OCI-LY1 (cell line): ENCODE results near the gene RIPK3.

ENCODE experiments used
- H2AFZ ChIP-seq: fragments of 200-600 bp; sonication (generic), shearing (Covaris generic); 2 replicates; pipeline ENCODE4 v1.6.0; 2014; ENCODE audit warnings: antibody characterized with exemption, mild to moderate bottlenecking, low read length
- H3F3A ChIP-seq: fragments of 200-600 bp; sonication (generic), shearing (Covaris generic); 2 replicates; pipeline ENCODE4 v1.6.0; 2014; ENCODE audit warnings: mild to moderate bottlenecking, antibody characterized with exemption, low read length, moderate library complexity; ENCODE audit not compliant: insufficient read depth
- H3K27ac ChIP-seq: fragments of 200-600 bp; sonication (generic); 2 replicates; pipeline ENCODE4 v1.5.1; 2014; ENCODE audit warnings: low read length, mixed run types, mild to moderate bottlenecking, low read depth; ENCODE audit not compliant: poor library complexity, severe bottlenecking
- H3K27me3 ChIP-seq: fragments of 200-600 bp; sonication (generic); 2 replicates; pipeline ENCODE4 v1.6.0; 2014; ENCODE audit warnings: antibody characterized with exemption, mild to moderate bottlenecking, low read length, moderate library complexity; ENCODE audit not compliant: insufficient read depth
- H3K36me3 ChIP-seq: fragments of 200-600 bp; sonication (generic); 2 replicates; pipeline ENCODE4 v1.6.1; 2014; ENCODE audit warnings: mild to moderate bottlenecking, antibody characterized with exemption, low read length, moderate library complexity, mixed read lengths; ENCODE audit not compliant: insufficient read depth
- H3K4me1 ChIP-seq: fragments of 200-600 bp; sonication (generic); 2 replicates; pipeline ENCODE4 v1.5.1; 2014; ENCODE audit warnings: mild to moderate bottlenecking, low read length, moderate library complexity; ENCODE audit not compliant: insufficient read depth, severe bottlenecking
- H3K4me2 ChIP-seq: fragments of 200-600 bp; sonication (generic), shearing (Covaris generic); 2 replicates; pipeline ENCODE4 v1.6.1; 2014; ENCODE audit warnings: low read length
- H3K4me3 ChIP-seq: fragments of 200-600 bp; sonication (generic); 2 replicates; pipeline ENCODE4 v1.5.1; 2014; ENCODE audit warnings: low read length, low read depth, mild to moderate bottlenecking, mixed read lengths; ENCODE audit not compliant: poor library complexity, severe bottlenecking
- H3K79me2 ChIP-seq: fragments of 200-600 bp; shearing (Covaris generic); 2 replicates; pipeline ENCODE4 v1.6.1; 2016; ENCODE audit warnings: mixed run types, low read length, mixed read lengths; ENCODE audit not compliant: insufficient read depth
- H3K9ac ChIP-seq: fragments of 200-600 bp; sonication (generic), shearing (Covaris generic); 2 replicates; pipeline ENCODE4 v1.6.1; 2014; ENCODE audit warnings: mild to moderate bottlenecking, low read length, mixed read lengths
- H3K9me2 ChIP-seq: fragments of 200-600 bp; sonication (generic), shearing (Covaris generic); 2 replicates; pipeline ENCODE4 v1.6.1; 2014; ENCODE audit warnings: low read depth, mild to moderate bottlenecking, low read length, mixed read lengths
- H3K9me3 ChIP-seq: fragments of 200-600 bp; shearing (Covaris generic); 2 replicates; pipeline ENCODE4 v1.6.1; 2014; ENCODE audit warnings: low read length, mixed read lengths
- H4K20me1 ChIP-seq: fragments of 200-600 bp; sonication (generic), shearing (Covaris generic); 2 replicates; pipeline ENCODE4 v1.6.0; 2016; ENCODE audit warnings: mild to moderate bottlenecking, low read length; ENCODE audit not compliant: insufficient read depth
- CTCF ChIP-seq: fragments of 200-600 bp; sonication (generic), shearing (Covaris generic); IDR thresholded peaks from 2 replicates; pipeline ENCODE4 v1.5.1; 2017; ENCODE audit warnings: mild to moderate bottlenecking, antibody characterized with exemption, low read length, moderate library complexity, mixed read lengths
- EZH2 ChIP-seq: fragments of 200-600 bp; sonication (generic), shearing (Covaris generic); IDR thresholded peaks from 2 replicates; pipeline ENCODE4 v1.8.0; 2017; ENCODE audit warnings: borderline replicate concordance, mixed run types, mild to moderate bottlenecking, antibody characterized with exemption, low read length, moderate library complexity, mixed read lengths

RIPK3 gene

GRCh38 chr14:24323341-24323740, 16.4 kb downstream of the RIPK3 start:
- Histone ChIP-seq H4K20me1 (no peaks in the 10 kb centered on the region), H3K9ac (no peak overlapping the region), H3K36me3 (no peaks in the 10 kb centered on the region), H3K9me2 (no peaks in the 10 kb centered on the region), H3K27ac (no peak overlapping the region), H3K79me2 (no peaks in the 10 kb centered on the region), H3K9me3 (no peaks in the 10 kb centered on the region), H3K4me1 (peaks cover 3% of the 10 kb centered on the region), H3F3A (no peaks in the 10 kb centered on the region), H3K27me3 (peaks cover 5% of the 10 kb centered on the region), H3K4me2 (no peak overlapping the region), H3K4me3 (no peak overlapping the region), H2AFZ (no peak overlapping the region)
- TF ChIP-seq EZH2 (no peak), CTCF (no peak)

GRCh38 chr14:24322672-24323071, 17.1 kb downstream of the RIPK3 start:
- H4K20me1 ChIP-seq: no peaks in the 10 kb centered on the region
- no peak overlapping the region for H3K27ac ChIP-seq
- no peak overlapping the region for H3K4me2 ChIP-seq
- H3F3A ChIP-seq: no peaks in the 10 kb centered on the region
- H3K79me2 ChIP-seq: no peaks in the 10 kb centered on the region
- H3K9me2 ChIP-seq: no peaks in the 10 kb centered on the region
- H3K36me3 ChIP-seq: no peaks in the 10 kb centered on the region
- H2AFZ ChIP-seq: no peak overlapping the region
- no peaks in the 10 kb centered on the region for H3K9me3 ChIP-seq
- H3K4me1 ChIP-seq: peaks cover 3% of the 10 kb centered on the region
- H3K9ac ChIP-seq: no peak overlapping the region
- TF ChIP-seq CTCF (no peak), EZH2 (no peak)
- no peak overlapping the region for H3K4me3 ChIP-seq
- peaks cover 5% of the 10 kb centered on the region for H3K27me3 ChIP-seq

- H3K4me2 ChIP-seq: no peak overlapping the region
- no peaks in the 10 kb centered on the region for H3F3A ChIP-seq
- peaks cover 5% of the 10 kb centered on the region for H3K27me3 ChIP-seq
- H3K9me2 ChIP-seq: no peaks in the 10 kb centered on the region
- H3K4me3 ChIP-seq: no peak overlapping the region
- no peak overlapping the region for H3K27ac ChIP-seq
- no peaks in the 10 kb centered on the region for H4K20me1 ChIP-seq
- no peaks in the 10 kb centered on the region for H3K79me2 ChIP-seq
- TF ChIP-seq EZH2: no peak
- no peak for TF ChIP-seq CTCF
- no peak overlapping the region for H3K9ac ChIP-seq
- no peaks in the 10 kb centered on the region for H3K9me3 ChIP-seq
- no peaks in the 10 kb centered on the region for H3K36me3 ChIP-seq
- no peak overlapping the region for H2AFZ ChIP-seq
- peaks cover 3% of the 10 kb centered on the region for H3K4me1 ChIP-seq
Measured at GRCh38 chr14:24321212-24321975, 18.4 kb downstream of the RIPK3 start.
